GM21723 (cell line): ENCODE results near the gene HOXA1.

ENCODE experiments used
- ATAC-seq: cut with Tn5 transposase; IDR thresholded peaks from one replicate; pipeline ENCODE4 v1.9.1; 2021; ENCODE audit warnings: mild to moderate bottlenecking, moderate library complexity; ENCODE audit not compliant: unreplicated experiment

The HOXA1 gene

DNA sequence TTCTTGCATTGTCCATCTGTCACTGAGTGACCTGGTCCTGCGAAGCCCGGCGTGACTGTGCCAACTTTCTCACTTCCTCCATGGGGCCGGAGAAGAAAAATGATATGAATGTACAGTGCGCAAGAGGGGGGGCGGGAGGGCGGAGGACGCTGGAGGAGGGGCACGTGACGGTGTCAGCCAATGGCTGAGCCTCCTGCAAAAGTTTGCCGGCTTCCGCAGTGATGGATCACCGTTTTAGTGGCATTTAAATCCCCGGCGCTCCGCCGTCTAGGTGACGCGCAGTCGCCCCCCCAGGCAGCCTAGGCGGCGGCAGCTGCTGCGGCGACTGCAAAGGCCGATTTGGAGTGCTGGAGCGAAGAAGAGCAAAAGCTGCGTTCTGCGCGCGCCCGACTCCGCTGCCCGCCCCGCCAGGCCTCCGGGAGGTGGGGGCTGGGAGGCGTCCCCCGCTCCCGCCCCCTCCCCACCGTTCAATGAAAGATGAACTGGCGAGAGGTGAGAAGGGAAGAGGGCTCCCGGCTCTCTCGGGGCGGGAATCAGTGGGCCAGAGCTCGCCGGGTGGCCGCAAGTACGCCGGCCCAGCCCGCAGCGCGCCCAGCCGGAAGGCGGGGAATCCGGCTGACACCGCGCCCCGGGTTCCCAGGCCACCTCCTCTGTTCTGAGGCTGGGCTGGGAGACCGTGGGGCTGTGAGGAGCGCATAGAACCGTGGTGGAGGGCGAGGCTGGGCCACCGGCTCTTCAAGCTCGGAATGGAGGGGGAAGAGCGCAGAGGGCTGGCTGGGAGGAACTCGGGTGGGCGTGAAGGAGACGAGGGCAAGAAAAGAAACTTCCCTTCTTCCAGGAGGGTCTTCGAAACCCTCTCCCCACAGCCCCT lies at the start of gene HOXA1:
Gene HOXA1, minus strand, starts transcription at position 104 of the 871 bp plus-strand sequence. Its CDS starts 88 bp downstream, at position 16.
- ATAC-seq, result peak; percentile 92

- no peak for ATAC-seq
Observed at GRCh38 chr7:27145165-27145913, 49.5 kb upstream of the HOXA1 start.

GRCh38 chr7:27144781-27145164 lies 49.0 kb upstream of the HOXA1 start:
- ATAC-seq, result no peak

DNA sequence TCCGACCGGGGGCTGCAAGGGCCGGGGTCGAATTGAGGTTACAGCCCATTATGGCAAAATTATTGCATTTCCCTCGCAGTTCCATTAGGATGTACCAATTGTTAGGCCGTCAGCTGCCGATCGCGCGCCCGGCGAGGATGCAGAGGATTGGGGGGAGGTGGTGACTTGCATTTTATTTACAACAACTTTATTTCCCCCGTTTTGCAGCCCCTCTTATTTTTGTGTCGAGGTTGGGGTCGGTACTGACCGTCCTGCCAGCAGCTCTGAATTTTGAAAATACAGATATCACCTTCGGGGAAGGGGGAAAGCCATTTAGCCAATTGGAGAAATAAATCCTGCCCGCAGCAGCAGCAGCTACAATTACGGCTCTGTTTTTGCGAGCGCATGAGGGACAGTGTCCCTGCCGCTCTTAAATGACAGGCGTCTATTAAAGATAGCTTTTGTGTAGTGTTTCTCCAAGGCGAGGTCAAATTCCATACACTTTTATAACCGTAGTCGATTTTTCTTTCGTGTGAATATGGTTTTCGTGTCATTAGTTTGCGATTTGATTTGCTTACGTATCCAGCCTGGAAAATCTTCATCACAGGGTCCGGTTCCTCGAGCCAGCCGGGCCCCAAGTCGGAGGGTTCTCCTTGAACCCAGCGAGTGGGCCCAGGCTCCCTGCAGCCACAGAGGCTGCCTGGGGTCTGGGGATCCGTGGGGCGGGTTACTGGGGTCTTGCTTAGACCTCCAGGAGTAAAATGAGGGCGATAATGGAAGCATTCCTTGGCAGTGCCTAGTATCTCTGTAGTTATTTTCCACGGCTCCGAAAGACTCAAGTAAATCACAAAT lies 48.4 kb upstream of the HOXA1 start:
- ATAC-seq, result no peak

GRCh38 chr7:27143023-27143949 lies 47.5 kb upstream of the HOXA1 start, which contains the start of gene HOXA5:
Gene HOXA5 (minus strand): TSS chr7:27143681. CDS start chr7:27143607, 74 bp downstream.
- no peak for ATAC-seq

- ATAC-seq, result no peak
Observed at GRCh38 chr7:27142580-27143022, 46.8 kb upstream of the HOXA1 start.

- ATAC-seq, result no peak
Observed at GRCh38 chr7:27141923-27142579, 46.3 kb upstream of the HOXA1 start.

GRCh38 chr7:27141137-27141922 lies 45.5 kb upstream of the HOXA1 start:
- ATAC-seq, result no peak

DNA sequence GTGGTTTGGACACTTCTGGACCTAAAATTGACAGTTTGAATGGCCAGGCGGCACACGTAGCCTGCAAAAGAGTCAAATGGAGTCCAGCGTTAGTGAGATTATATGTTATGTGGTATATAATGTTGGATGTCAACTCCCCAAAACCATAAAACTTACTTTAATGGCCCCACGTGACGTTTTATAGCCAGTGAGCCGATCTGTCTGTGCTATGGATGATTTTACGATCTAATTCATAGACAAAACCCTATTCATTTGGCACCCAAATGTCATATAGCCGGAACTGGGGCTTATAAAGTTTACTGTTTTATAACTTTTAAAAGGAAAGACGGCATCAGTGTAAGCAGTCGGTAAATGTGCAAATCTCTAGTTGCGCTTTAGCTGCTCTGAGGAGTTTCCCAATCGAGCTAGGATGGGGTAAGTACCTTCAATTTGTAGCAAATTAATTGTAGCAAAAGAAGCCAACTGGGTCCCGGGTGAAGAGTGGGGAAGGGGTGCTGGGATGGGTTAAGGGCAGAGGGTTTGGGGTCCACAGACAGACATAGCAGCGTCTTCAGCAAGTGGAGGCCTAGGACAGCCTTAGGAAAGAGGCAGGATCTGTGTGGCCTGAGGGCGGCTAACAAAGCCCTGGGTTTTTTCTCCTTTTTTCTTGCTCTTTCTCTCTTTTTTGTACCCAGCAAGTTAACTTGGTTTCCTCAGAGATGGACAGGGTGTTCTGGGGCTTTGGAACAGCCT lies 44.5 kb upstream of the HOXA1 start:
- no peak for ATAC-seq

- no peak for ATAC-seq
Observed at GRCh38 chr7:27139334-27140125, 43.7 kb upstream of the HOXA1 start.

GRCh38 chr7:27138985-27139333 lies 43.2 kb upstream of the HOXA1 start:
- no peak for ATAC-seq

DNA sequence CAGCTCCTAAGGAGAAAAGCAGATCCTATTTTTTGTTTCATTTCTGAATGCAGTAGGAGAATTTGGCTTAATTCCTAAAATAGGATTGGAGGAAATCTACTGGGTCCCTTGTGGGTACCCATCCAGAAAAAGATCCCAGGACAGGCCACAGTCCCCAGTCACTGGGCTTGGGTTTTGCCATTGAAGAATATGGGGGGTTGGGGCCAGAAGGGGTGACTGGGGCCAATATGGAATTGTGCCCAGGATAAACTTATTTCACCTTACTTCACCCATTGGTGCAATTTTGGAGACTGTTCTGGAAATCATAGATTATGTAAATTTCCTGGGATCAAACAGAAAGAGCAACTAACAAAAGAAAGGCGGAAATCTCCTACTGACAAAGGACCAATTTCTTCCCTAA lies 42.7 kb upstream of the HOXA1 start:
- ATAC-seq, result no peak

- no peak for ATAC-seq
Observed at GRCh38 chr7:27137640-27138315, 42.0 kb upstream of the HOXA1 start.

DNA sequence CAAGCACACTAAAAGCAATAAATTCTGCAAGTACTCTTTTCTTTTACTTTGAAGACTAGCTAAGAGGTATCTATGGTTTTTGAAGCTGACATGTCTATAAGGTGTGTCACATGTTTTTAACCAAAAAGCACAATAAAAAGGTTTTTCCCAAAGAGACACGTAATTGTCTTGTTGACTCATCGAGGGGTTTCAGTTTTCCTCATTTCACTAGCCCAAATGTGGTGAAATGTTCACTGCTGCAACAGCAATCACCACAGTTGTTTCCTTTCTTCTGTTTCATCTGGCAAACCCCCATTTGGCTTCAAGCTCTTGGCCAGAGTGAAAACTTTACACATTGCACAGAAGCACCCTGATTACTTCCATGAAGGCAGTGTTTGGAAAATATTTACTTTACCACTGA lies 38.6 kb upstream of the HOXA1 start:
- ATAC-seq, result no peak

- ATAC-seq, result no peak
Observed at GRCh38 chr7:27133409-27134231, 37.8 kb upstream of the HOXA1 start.

GRCh38 chr7:27132978-27133377 lies 37.2 kb upstream of the HOXA1 start:
- no peak for ATAC-seq
